ENCODE measurements around the gene AKT1S1.
A peak's percentile ranks its signal among the peaks of the same experiment; 100 is the strongest.

The AKT1S1 gene

GRCh38 chr19:49855676-49856573, 21.2 kb downstream of the AKT1S1 start:
- POLR2A ChIA-PET (ENCODE audit: low non-redundant PET): no interaction called here
- CTCF ChIA-PET: no interaction called here
- peak overlapping the region; percentile 71 for H3K27ac ChIP-seq
- no peak for DNase-seq (ENCODE audit: low spot score)
- TF ChIP-seq CTCF (conservative IDR thresholded peaks at IDR 0.05; ENCODE audit: low read depth): no peak

GRCh38 chr19:49855277-49855675, 21.9 kb downstream of the AKT1S1 start:
- TF ChIP-seq CTCF (conservative IDR thresholded peaks at IDR 0.05; ENCODE audit: low read depth): no peak
- CTCF ChIA-PET: no interaction called here
- POLR2A ChIA-PET (ENCODE audit: low non-redundant PET): no interaction called here
- H3K27ac ChIP-seq: peak overlapping the region; percentile 71
- no peak for DNase-seq (ENCODE audit: low spot score)

GRCh38 chr19:49854378-49855263, 22.5 kb downstream of the AKT1S1 start:
- TF ChIP-seq CTCF (conservative IDR thresholded peaks at IDR 0.05; ENCODE audit: low read depth): no peak
- POLR2A ChIA-PET (ENCODE audit: low non-redundant PET): no interaction called here
- DNase-seq (ENCODE audit: low spot score): no peak
- CTCF ChIA-PET: no interaction called here
- H3K27ac ChIP-seq: peak overlapping the region; percentile 71

- POLR2A ChIA-PET (ENCODE audit: low non-redundant PET): no interaction called here
- CTCF ChIA-PET: no interaction called here
- DNase-seq (ENCODE audit: low spot score): no peak
- TF ChIP-seq CTCF (conservative IDR thresholded peaks at IDR 0.05; ENCODE audit: low read depth): no peak
- peak overlapping the region; percentile 71 for H3K27ac ChIP-seq
Observed at GRCh38 chr19:49853852-49854377, 23.2 kb downstream of the AKT1S1 start.

GRCh38 chr19:49852631-49853126, 24.5 kb downstream of the AKT1S1 start:
- TF ChIP-seq CTCF (conservative IDR thresholded peaks at IDR 0.05; ENCODE audit: low read depth): no peak
- CTCF ChIA-PET: no interaction called here
- POLR2A ChIA-PET (ENCODE audit: low non-redundant PET): interaction anchor here (0.7 kb wide), 1 partner anchor 11 kb away, joined by 7 read pairs; no protein-coding TSS in a partner anchor

More at GRCh38 chr19:49852631-49853126, 24.5 kb downstream of the AKT1S1 start:
- DNase-seq (ENCODE audit: low spot score): no peak
- H3K27ac ChIP-seq: peak overlapping the region; percentile 97

All from RWPE1 (cell line).